GM19043 (cell line): ENCODE measurements around the gene CLMN.

ENCODE experiments used
- ATAC-seq: cut with Tn5 transposase; IDR thresholded peaks from one replicate; pipeline ENCODE4 v1.9.1; 2021; ENCODE audit warnings: low read depth; ENCODE audit not compliant: unreplicated experiment

CLMN gene

GRCh38 chr14:95246870-95247269, 72.8 kb downstream of the CLMN start:
- no peak for ATAC-seq

GRCh38 chr14:95245334-95245733, 74.4 kb downstream of the CLMN start:
- no peak for ATAC-seq

- no peak for ATAC-seq
Measured at GRCh38 chr14:95244587-95244986, 75.1 kb downstream of the CLMN start.

- no peak for ATAC-seq
Measured at GRCh38 chr14:95242870-95243269, 76.8 kb downstream of the CLMN start.

- no peak for ATAC-seq
Measured at GRCh38 chr14:95240859-95241813, 78.6 kb downstream of the CLMN start.

GRCh38 chr14:95238487-95239298, 81.0 kb downstream of the CLMN start:
- no peak for ATAC-seq

- ATAC-seq, result no peak
Measured at GRCh38 chr14:95237958-95238340, 81.8 kb downstream of the CLMN start.

- no peak for ATAC-seq
Measured at GRCh38 chr14:95237121-95237957, 82.4 kb downstream of the CLMN start.

GRCh38 chr14:95236221-95236620, 83.5 kb downstream of the CLMN start:
- no peak for ATAC-seq

- no peak for ATAC-seq
Measured at GRCh38 chr14:95235767-95236166, 83.9 kb downstream of the CLMN start.

- ATAC-seq, result no peak
Measured at GRCh38 chr14:95235351-95235750, 84.4 kb downstream of the CLMN start.

GRCh38 chr14:95234426-95234825, 85.3 kb downstream of the CLMN start:
- no peak for ATAC-seq

- ATAC-seq, result peak; percentile 93
Measured at GRCh38 chr14:95233702-95234241, 85.9 kb downstream of the CLMN start.

- ATAC-seq, result no peak
Measured at GRCh38 chr14:95232894-95233584, 86.7 kb downstream of the CLMN start.

- ATAC-seq, result no peak
Measured at GRCh38 chr14:95231966-95232633, 87.6 kb downstream of the CLMN start.

- no peak for ATAC-seq
Measured at GRCh38 chr14:95229749-95230148, 90.0 kb downstream of the CLMN start.

GRCh38 chr14:95228240-95228639, 91.5 kb downstream of the CLMN start:
- ATAC-seq, result no peak

- no peak for ATAC-seq
Measured at GRCh38 chr14:95227279-95227860, 92.3 kb downstream of the CLMN start.

- ATAC-seq, result no peak
Measured at GRCh38 chr14:95226801-95227200, 92.9 kb downstream of the CLMN start.
